Left ventricle myocardium inferior (tissue), 1 donor: Measurements from ENCODE around the gene ABCA9. TPM values are rescaled to one million over a fixed set of nuclear protein-coding genes. Genes with fewer than 3 reads are reported as not detected.

Experiments used
- DNase-seq: peaks from one replicate; pipeline ENCODE4 v3.0.0-alpha.2; 2020
- H3K27ac ChIP-seq: fragments of 200-600 bp; replicated peaks from 2 replicates; pipeline ENCODE4 v1.8.0; 2021
- H3K27me3 ChIP-seq: fragments of 200-600 bp; 2 replicates; pipeline ENCODE4 v1.8.0; 2021; ENCODE audit warnings: low read depth
- H3K36me3 ChIP-seq: fragments of 200-600 bp; 2 replicates; pipeline ENCODE4 v1.8.0; 2021
- H3K4me1 ChIP-seq: fragments of 200-600 bp; 2 replicates; pipeline ENCODE4 v1.8.0; 2021
- H3K4me3 ChIP-seq: fragments of 200-600 bp; 2 replicates; pipeline ENCODE4 v1.8.0; 2021; ENCODE audit warnings: mild to moderate bottlenecking, moderate library complexity
- H3K9me3 ChIP-seq: fragments of 200-600 bp; replicated peaks from 2 replicates; pipeline ENCODE4 v1.8.0; 2021
- CTCF ChIP-seq: fragments of 200-600 bp; IDR thresholded peaks from 2 replicates; pipeline ENCODE4 v1.8.0; 2021; ENCODE audit warnings: antibody characterized with exemption, mild to moderate bottlenecking, borderline replicate concordance
- intact Hi-C: fragments of 100-400 bp; cut with micrococcal nuclease; formaldehyde crosslinking; loops from one replicate; pipeline ENCODE4 v1.11.0; 2022
- long read RNA-seq: library from polyadenylated mRNA; unstranded; transcript quantifications from one replicate; pipeline ENCODE4 v2.0.0, GENCODE V29; 2021
- total RNA-seq: library from RNA; stranded (reverse); fragmentation: NEBNext Ultra II Directional; extraction: Animal tissue kit (Norgen Biotek cat#: 25700); gene quantifications from one replicate; pipeline ENCODE4 v1.2.1, GENCODE V29; 2021
- donor health status: DM: no; HTN: yes; CAD: no; lungs with severe emphysema.

The ABCA9 gene, protein sequence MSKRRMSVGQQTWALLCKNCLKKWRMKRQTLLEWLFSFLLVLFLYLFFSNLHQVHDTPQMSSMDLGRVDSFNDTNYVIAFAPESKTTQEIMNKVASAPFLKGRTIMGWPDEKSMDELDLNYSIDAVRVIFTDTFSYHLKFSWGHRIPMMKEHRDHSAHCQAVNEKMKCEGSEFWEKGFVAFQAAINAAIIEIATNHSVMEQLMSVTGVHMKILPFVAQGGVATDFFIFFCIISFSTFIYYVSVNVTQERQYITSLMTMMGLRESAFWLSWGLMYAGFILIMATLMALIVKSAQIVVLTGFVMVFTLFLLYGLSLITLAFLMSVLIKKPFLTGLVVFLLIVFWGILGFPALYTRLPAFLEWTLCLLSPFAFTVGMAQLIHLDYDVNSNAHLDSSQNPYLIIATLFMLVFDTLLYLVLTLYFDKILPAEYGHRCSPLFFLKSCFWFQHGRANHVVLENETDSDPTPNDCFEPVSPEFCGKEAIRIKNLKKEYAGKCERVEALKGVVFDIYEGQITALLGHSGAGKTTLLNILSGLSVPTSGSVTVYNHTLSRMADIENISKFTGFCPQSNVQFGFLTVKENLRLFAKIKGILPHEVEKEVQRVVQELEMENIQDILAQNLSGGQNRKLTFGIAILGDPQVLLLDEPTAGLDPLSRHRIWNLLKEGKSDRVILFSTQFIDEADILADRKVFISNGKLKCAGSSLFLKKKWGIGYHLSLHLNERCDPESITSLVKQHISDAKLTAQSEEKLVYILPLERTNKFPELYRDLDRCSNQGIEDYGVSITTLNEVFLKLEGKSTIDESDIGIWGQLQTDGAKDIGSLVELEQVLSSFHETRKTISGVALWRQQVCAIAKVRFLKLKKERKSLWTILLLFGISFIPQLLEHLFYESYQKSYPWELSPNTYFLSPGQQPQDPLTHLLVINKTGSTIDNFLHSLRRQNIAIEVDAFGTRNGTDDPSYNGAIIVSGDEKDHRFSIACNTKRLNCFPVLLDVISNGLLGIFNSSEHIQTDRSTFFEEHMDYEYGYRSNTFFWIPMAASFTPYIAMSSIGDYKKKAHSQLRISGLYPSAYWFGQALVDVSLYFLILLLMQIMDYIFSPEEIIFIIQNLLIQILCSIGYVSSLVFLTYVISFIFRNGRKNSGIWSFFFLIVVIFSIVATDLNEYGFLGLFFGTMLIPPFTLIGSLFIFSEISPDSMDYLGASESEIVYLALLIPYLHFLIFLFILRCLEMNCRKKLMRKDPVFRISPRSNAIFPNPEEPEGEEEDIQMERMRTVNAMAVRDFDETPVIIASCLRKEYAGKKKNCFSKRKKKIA (N-terminal part only)
- total RNA-seq = 13.0 TPM
- long read RNA-seq, partial matches to known transcripts = 2 of 2 reads
- long read RNA-seq, other reads (novel, unspliced or antisense) = 0 of 2 reads

DNA sequence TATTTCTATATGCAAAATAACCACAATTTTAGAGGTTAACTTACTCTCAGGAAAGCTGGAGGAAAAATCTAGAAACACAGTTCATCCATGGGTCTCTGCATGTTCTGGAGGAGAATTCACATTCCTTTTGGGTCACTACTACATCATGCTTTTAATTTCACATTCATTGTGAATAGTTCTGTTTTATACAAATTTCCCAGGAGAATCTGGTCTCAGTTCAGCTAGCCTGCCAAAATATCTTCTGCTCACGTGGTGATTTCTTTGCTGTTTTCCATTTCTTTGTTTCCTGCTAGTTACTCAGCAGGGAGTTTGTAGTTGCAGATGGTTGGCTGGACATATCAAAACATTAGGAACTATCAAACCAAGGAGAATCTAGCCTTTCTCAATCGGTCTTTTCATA lies at the start of gene ABCA9:
ABCA9 (minus strand) TSS at position 106 of the 400 bp plus-strand sequence. CDS start 9,801 bp downstream, outside the sequence.
- intact Hi-C loops = no loop called here
- Histone ChIP-seq H3K27me3 (no peaks in the 10 kb centered on the region), H3K9me3 (peaks cover 16% of the 10 kb centered on the region), H3K4me1 (no peaks in the 10 kb centered on the region), H3K4me3 (peak within 1 kb of the TSS; percentile 54), H3K36me3 (peaks cover 13% of the 10 kb centered on the region), H3K27ac (peak within 1 kb of the TSS; percentile 83)
- no peak for TF ChIP-seq CTCF
- no peak for DNase-seq

GRCh38 chr17:69105907-69106730 lies 45.4 kb upstream of the ABCA9 start:
- peaks cover 56% of the 10 kb centered on the region for H3K36me3 ChIP-seq

DNA sequence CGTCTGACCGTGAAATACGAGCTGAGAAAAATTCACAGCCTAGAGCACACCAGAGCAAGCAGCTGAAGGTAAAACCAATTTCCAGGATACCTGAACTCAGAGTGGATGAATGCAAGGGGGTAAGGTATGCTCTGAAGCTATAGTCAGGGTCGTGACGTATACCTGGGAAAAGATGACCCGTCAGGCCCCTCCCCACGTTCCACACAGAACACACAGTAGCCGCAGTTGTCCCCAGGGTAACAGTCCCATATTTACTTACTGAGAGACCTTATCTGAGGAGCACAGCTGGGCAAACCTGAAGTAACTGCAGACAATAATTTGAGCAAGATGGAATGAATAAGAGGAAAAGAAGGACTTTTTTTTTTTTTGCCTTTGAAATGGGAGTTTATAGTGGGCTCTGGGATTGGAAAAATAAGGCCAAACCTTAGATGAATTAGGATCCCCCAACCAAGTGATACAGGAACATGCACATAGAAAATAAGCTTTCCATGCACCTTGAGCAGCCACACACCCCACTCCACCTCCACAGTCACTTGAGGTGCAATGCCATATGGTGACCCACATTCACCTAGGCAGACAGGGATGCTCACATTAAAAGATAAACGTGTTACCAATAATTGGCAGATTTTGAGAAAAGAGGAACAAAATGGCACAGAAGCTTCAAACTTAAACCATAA lies 43.0 kb upstream of the ABCA9 start:
- TF ChIP-seq CTCF = no peak
- Histone ChIP-seq H3K36me3 (peaks cover 57% of the 10 kb centered on the region), H3K27ac (no peak overlapping the region), H3K9me3 (no peaks in the 10 kb centered on the region), H3K4me3 (no peak overlapping the region), H3K27me3 (no peaks in the 10 kb centered on the region), H3K4me1 (no peaks in the 10 kb centered on the region)
- intact Hi-C loops = no loop called here
- DNase-seq = no peak

More at GRCh38 chr17:69105907-69106730, 45.4 kb upstream of the ABCA9 start:
- Histone ChIP-seq H3K27me3 (no peaks in the 10 kb centered on the region), H3K9me3 (no peaks in the 10 kb centered on the region), H3K4me1 (no peaks in the 10 kb centered on the region), H3K27ac (no peak overlapping the region), H3K4me3 (no peak overlapping the region)
- DNase-seq = no peak
- intact Hi-C loops = no loop called here
- TF ChIP-seq CTCF = no peak

- Histone ChIP-seq H3K4me3 (no peak overlapping the region), H3K27me3 (no peaks in the 10 kb centered on the region), H3K36me3 (peaks cover 61% of the 10 kb centered on the region), H3K27ac (no peak overlapping the region), H3K4me1 (no peaks in the 10 kb centered on the region), H3K9me3 (no peaks in the 10 kb centered on the region)
- no peak for TF ChIP-seq CTCF
- DNase-seq = no peak
- intact Hi-C loops = no loop called here
Measured at GRCh38 chr17:69098625-69099024, 37.9 kb upstream of the ABCA9 start.
